GM10248 (cell line): Measurements from ENCODE around the gene CCL8.

Source experiments
- CTCF ChIA-PET: fragments of 300-600 bp; sonication (Branson Sonifier 250); formaldehyde crosslinking; extraction: SDS; loops from one replicate; lab custom pipeline; 2021; ENCODE audit warnings: antibody characterized with exemption; lab: Yijun Ruan, JAX
- POLR2A ChIA-PET: fragments of 350-650 bp; sonication (Branson Sonifier 250); formaldehyde crosslinking; extraction: SDS; loops from one replicate; lab custom pipeline; 2020; ENCODE audit warnings: antibody characterized with exemption; lab: Yijun Ruan, JAX
- DNase-seq: peaks from one replicate; pipeline ENCODE4 v3.0.0; 2012; ENCODE audit errors: extremely low spot score
- CTCF ChIP-seq: IDR thresholded peaks from 2 replicates; pipeline ENCODE4 v1.5.1; 2012; ENCODE audit warnings: mild to moderate bottlenecking, low read depth; ENCODE audit errors: extremely low read depth, missing control alignments, control extremely low read depth

Gene CCL8

GRCh38 chr17:34319039-34319483 lies at the start of gene CCL8:
TSS of gene CCL8 (plus strand) at chr17:34319435. CDS start at chr17:34319502, 67 bp downstream.
- ChIA-PET POLR2A (no interaction called here), CTCF (interaction anchor here (1.0 to 1.5 kb wide), 2 partner anchors 42 to 119 kb away, joined by 3 read pairs; no protein-coding TSS in a partner anchor)
- DNase-seq = no peak
- TF ChIP-seq CTCF = no peak

GRCh38 chr17:34269969-34270368 lies 49.3 kb upstream of the CCL8 start, which contains the start of gene CCL7:
TSS of gene CCL7 (plus strand) at chr17:34270221. CDS start at chr17:34270291, 70 bp downstream.
- ChIA-PET CTCF (interaction anchor here (1.0 kb wide), 1 partner anchor 10 kb away, joined by 3 read pairs; no protein-coding TSS in a partner anchor), POLR2A (no interaction called here)
- no peak for DNase-seq
- TF ChIP-seq CTCF = no peak

GRCh38 chr17:34275881-34276280 lies 43.4 kb upstream of the CCL8 start:
- ChIA-PET POLR2A (no interaction called here), CTCF (interaction anchor here (1.0 to 2.0 kb wide), 2 partner anchors 75 to 86 kb away, joined by 3 to 4 read pairs; no protein-coding TSS in a partner anchor)
- TF ChIP-seq CTCF = no peak
- no peak for DNase-seq

- ChIA-PET POLR2A (no interaction called here), CTCF (no interaction called here)
- no peak for TF ChIP-seq CTCF
- DNase-seq = no peak
These were observed 42.4 kb upstream of the CCL8 start for GRCh38 chr17:34276826-34277225.

GRCh38 chr17:34283571-34283970 lies 35.7 kb upstream of the CCL8 start:
- DNase-seq = no peak
- no peak for TF ChIP-seq CTCF
- ChIA-PET CTCF (no interaction called here), POLR2A (no interaction called here)

GRCh38 chr17:34285286-34285792 lies 33.9 kb upstream of the CCL8 start, which contains the start of gene CCL11:
TSS of gene CCL11 (plus strand) at chr17:34285742. CDS start at chr17:34285809, 67 bp downstream.
- no peak for DNase-seq
- no peak for TF ChIP-seq CTCF
- ChIA-PET POLR2A (no interaction called here), CTCF (no interaction called here)
